ENCODE results near the gene IFITM5. TPM values are rescaled to one million over a fixed set of nuclear protein-coding genes. Genes with fewer than 3 reads are reported as not detected.

IFITM5 gene
- total RNA-seq (2013), result not detected
- polyA plus RNA-seq (not detected), polyA minus RNA-seq (not detected in 2 replicates), total RNA-seq (0 to 0.23 (median 0) reads per million in 11 experiments)

GRCh38 chr11:299081-299891, at the start of gene IFITM5:
IFITM5 (minus strand) TSS chr11:299526; CDS start chr11:299490, 36 bp downstream.
- H3K4me3 ChIP-seq (replicated peaks in 1 of 3; ENCODE audit: low read depth in 2 of 3, low read length in 3 of 3), result no peak within 1 kb of the TSS
- intact Hi-C loops (cut with micrococcal nuclease), result no loop called here
- no peak within 1 kb of the TSS for H3K4me2 ChIP-seq (replicated peaks; ENCODE audit: extremely low read depth, low read length, poor library complexity, severe bottlenecking)
- Mint-ChIP-seq H3K27me3 (ENCODE audit: low read depth in 3 of 3) (peaks cover 26 to 61% (median 28%) of the 10 kb centered on the region in 3 donors), H3K9me3 (peaks cover 0 to 3% (median 0%) of the 10 kb centered on the region in 7 donors), H3K36me3 (peaks cover 0 to 3% of the 10 kb centered on the region in 2 donors), H3K4me1 (peaks cover 16% of the 10 kb centered on the region), H3K27ac (peak within 1 kb of the TSS in 1 of 7 donors; percentile 28), H3K4me3 (peak within 1 kb of the TSS in 1 of 2 donors; percentile 59)
- H3K36me3 ChIP-seq (replicated peaks in 1 of 2; ENCODE audit: control insufficient read depth in 1 of 2, insufficient read depth in 2 of 2, low read length in 2 of 2), result no peaks in the 10 kb centered on the region
- H3K79me2 ChIP-seq (ENCODE audit: insufficient read depth, low read length), result no peaks in the 10 kb centered on the region
- H4K20me1 ChIP-seq (ENCODE audit: insufficient read depth, low read length), result no peaks in the 10 kb centered on the region
- H3K9me3 ChIP-seq (replicated peaks in 1 of 2; ENCODE audit: control insufficient read depth in 1 of 2, insufficient read depth in 1 of 2, low read length in 2 of 2), result no peaks in the 10 kb centered on the region
- no peak for DNase-seq
- H3K27ac ChIP-seq (ENCODE audit: low read depth in 1 of 2, low read length in 2 of 2), result no peak within 1 kb of the TSS
- 74% methylated on average over 24 of the region's 40 CpGs for WGBS (ENCODE audit: insufficient coverage)
- H3K9ac ChIP-seq (ENCODE audit: insufficient read depth, low read length, poor library complexity, severe bottlenecking), result no peak within 1 kb of the TSS
- H3K27me3 ChIP-seq (ENCODE audit: control insufficient read depth in 2 of 2, insufficient read depth in 2 of 2, low read length in 2 of 2), result peaks cover 0 to 6% of the 10 kb centered on the region in 2 donors
- peaks cover 12 to 13% of the 10 kb centered on the region in 2 donors for H3K4me1 ChIP-seq (ENCODE audit: control insufficient read depth in 1 of 2, insufficient read depth in 2 of 2, low read length in 2 of 2)
- TF ChIP-seq, protein P1, sequence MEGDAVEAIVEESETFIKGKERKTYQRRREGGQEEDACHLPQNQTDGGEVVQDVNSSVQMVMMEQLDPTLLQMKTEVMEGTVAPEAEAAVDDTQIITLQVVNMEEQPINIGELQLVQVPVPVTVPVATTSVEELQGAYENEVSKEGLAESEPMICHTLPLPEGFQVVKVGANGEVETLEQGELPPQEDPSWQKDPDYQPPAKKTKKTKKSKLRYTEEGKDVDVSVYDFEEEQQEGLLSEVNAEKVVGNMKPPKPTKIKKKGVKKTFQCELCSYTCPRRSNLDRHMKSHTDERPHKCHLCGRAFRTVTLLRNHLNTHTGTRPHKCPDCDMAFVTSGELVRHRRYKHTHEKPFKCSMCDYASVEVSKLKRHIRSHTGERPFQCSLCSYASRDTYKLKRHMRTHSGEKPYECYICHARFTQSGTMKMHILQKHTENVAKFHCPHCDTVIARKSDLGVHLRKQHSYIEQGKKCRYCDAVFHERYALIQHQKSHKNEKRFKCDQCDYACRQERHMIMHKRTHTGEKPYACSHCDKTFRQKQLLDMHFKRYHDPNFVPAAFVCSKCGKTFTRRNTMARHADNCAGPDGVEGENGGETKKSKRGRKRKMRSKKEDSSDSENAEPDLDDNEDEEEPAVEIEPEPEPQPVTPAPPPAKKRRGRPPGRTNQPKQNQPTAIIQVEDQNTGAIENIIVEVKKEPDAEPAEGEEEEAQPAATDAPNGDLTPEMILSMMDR (IDR thresholded peaks at IDR 0.05), result no peak
- no peak within 1 kb of the TSS for H2AFZ ChIP-seq (ENCODE audit: insufficient read depth, low read depth, low read length, poor library complexity, severe bottlenecking)

DNA sequence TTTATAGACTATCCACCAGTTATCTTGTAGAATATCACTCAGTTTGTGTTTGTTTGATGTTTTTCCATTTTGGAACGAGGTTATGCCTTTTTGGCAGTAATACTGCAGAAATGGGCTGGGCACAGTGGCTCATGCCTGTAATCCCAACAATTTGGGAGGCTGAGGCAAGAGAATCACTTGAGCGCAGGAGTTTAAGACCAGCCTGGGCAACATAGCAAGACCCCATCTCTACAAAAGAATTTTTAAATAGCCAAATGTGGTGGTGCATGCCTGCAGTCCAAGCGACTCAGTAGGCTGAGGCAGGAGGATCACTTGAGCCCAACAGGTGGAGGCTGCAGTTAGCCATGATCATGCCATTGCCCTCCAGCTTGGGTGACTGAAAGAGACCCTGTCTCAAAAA, 47.2 kb upstream of the IFITM5 start:
- H3K4me3 Mint-ChIP-seq, result no peak overlapping the region

More for the DNA sequence above, 47.2 kb upstream of the IFITM5 start:
- DNase-seq, result no peak
- peaks cover 16% of the 10 kb centered on the region for H3K4me1 Mint-ChIP-seq
- no peak overlapping the region for H3K9ac ChIP-seq (ENCODE audit: insufficient read depth, low read length, poor library complexity, severe bottlenecking)
- no peak overlapping the region for H2AFZ ChIP-seq (ENCODE audit: insufficient read depth, low read depth, low read length, poor library complexity, severe bottlenecking)
- intact Hi-C loops (cut with micrococcal nuclease), result no loop called here
- H3K27me3 Mint-ChIP-seq (ENCODE audit: low read depth in 3 of 3), result peaks cover 13 to 32% (median 20%) of the 10 kb centered on the region in 3 donors
- H3K27ac Mint-ChIP-seq, result no peak overlapping the region
- no peaks in the 10 kb centered on the region for H3K36me3 ChIP-seq (replicated peaks in 1 of 2; ENCODE audit: control insufficient read depth in 1 of 2, insufficient read depth in 2 of 2, low read length in 2 of 2)
- H3K27me3 ChIP-seq (ENCODE audit: control insufficient read depth in 2 of 2, insufficient read depth in 2 of 2, low read length in 2 of 2), result peaks cover 0 to 9% of the 10 kb centered on the region in 2 donors
- no peak overlapping the region for H3K27ac ChIP-seq (ENCODE audit: low read depth in 1 of 2, low read length in 2 of 2)
- TF ChIP-seq, protein P1 (IDR thresholded peaks at IDR 0.05), result no peak
- H3K4me3 ChIP-seq (replicated peaks in 1 of 3; ENCODE audit: low read depth in 2 of 3, low read length in 3 of 3), result no peak overlapping the region
- H3K9me3 ChIP-seq (replicated peaks in 1 of 2; ENCODE audit: control insufficient read depth in 1 of 2, insufficient read depth in 1 of 2, low read length in 2 of 2), result no peaks in the 10 kb centered on the region
- H3K4me2 ChIP-seq (replicated peaks; ENCODE audit: extremely low read depth, low read length, poor library complexity, severe bottlenecking), result no peak overlapping the region
- H4K20me1 ChIP-seq (ENCODE audit: insufficient read depth, low read length), result no peaks in the 10 kb centered on the region
- peaks cover 11 to 20% of the 10 kb centered on the region in 2 donors for H3K4me1 ChIP-seq (ENCODE audit: control insufficient read depth in 1 of 2, insufficient read depth in 2 of 2, low read length in 2 of 2)
- WGBS (ENCODE audit: insufficient coverage), result 100% methylated on average over 2 of the region's 3 CpGs
- H3K9me3 Mint-ChIP-seq, result peaks cover 0 to 2% (median 0%) of the 10 kb centered on the region in 7 donors
- no peaks in the 10 kb centered on the region for H3K79me2 ChIP-seq (ENCODE audit: insufficient read depth, low read length)
- no peaks in the 10 kb centered on the region for H3K36me3 Mint-ChIP-seq
